ENCODE data around the gene SKIC8.

DNA sequence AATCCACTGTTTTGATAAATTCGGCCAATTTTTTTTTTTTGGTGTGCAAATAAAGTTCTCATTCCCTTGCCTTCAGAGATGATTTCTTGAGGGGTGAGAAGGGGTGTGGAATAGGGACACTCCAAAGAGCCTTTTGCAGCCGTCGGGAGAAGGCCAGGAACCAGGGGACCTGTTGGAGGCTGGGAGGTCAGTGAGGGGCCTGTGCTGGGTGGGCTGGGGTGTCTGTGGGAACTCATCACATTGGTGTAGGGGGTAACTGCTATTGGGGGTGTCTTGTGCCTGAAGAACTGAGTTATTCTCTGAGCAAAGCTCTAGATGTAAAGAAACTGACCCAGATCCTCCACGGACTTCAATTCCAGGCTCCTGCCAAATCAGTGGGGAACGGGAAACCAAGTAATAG is 13.5 kb upstream of the SKIC8 start:
- TF ChIP-seq, protein P1, sequence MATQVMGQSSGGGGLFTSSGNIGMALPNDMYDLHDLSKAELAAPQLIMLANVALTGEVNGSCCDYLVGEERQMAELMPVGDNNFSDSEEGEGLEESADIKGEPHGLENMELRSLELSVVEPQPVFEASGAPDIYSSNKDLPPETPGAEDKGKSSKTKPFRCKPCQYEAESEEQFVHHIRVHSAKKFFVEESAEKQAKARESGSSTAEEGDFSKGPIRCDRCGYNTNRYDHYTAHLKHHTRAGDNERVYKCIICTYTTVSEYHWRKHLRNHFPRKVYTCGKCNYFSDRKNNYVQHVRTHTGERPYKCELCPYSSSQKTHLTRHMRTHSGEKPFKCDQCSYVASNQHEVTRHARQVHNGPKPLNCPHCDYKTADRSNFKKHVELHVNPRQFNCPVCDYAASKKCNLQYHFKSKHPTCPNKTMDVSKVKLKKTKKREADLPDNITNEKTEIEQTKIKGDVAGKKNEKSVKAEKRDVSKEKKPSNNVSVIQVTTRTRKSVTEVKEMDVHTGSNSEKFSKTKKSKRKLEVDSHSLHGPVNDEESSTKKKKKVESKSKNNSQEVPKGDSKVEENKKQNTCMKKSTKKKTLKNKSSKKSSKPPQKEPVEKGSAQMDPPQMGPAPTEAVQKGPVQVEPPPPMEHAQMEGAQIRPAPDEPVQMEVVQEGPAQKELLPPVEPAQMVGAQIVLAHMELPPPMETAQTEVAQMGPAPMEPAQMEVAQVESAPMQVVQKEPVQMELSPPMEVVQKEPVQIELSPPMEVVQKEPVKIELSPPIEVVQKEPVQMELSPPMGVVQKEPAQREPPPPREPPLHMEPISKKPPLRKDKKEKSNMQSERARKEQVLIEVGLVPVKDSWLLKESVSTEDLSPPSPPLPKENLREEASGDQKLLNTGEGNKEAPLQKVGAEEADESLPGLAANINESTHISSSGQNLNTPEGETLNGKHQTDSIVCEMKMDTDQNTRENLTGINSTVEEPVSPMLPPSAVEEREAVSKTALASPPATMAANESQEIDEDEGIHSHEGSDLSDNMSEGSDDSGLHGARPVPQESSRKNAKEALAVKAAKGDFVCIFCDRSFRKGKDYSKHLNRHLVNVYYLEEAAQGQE (IDR thresholded peaks at IDR 0.05; ENCODE audit: insufficient read depth in 1 of 2, low read depth in 2 of 2, low read length in 2 of 2), result no peak
- no peak for TF ChIP-seq FOXP2 (optimal IDR thresholded peaks at IDR 0.05; ENCODE audit: borderline replicate concordance, extremely low read depth, extremely low read length, insufficient read depth)

Data from PFSK-1 (cell line).